Measurements from ENCODE around the gene IL27RA.

DNA sequence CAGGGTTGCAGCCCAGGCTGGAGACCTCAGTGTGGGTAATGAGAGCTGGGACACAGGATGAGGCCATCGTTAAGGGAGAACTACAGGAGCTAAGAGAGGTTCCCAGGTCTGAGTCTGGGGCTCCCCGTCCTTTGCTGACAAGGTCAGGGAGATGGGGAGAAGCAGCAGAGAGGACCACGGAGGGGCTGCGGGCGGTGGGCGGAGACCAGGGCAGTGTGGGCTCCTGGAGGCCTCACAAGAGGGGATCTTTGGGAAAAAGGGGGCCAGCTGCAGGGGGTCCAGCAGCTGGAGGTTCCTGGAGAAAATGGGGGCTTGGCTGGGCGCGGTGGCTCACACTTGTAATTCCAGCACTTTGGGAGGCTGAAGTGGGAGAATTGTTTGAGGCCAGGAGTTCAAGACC lies 41.5 kb upstream of the IL27RA start:
- TF ChIP-seq, protein P1, sequence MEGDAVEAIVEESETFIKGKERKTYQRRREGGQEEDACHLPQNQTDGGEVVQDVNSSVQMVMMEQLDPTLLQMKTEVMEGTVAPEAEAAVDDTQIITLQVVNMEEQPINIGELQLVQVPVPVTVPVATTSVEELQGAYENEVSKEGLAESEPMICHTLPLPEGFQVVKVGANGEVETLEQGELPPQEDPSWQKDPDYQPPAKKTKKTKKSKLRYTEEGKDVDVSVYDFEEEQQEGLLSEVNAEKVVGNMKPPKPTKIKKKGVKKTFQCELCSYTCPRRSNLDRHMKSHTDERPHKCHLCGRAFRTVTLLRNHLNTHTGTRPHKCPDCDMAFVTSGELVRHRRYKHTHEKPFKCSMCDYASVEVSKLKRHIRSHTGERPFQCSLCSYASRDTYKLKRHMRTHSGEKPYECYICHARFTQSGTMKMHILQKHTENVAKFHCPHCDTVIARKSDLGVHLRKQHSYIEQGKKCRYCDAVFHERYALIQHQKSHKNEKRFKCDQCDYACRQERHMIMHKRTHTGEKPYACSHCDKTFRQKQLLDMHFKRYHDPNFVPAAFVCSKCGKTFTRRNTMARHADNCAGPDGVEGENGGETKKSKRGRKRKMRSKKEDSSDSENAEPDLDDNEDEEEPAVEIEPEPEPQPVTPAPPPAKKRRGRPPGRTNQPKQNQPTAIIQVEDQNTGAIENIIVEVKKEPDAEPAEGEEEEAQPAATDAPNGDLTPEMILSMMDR (conservative IDR thresholded peaks at IDR 0.05) = no peak
- TF ChIP-seq EZH2 (IDR thresholded peaks at IDR 0.05; ENCODE audit: low read depth) = no peak
